GM10248 (cell line): ENCODE measurements around the gene PDE10A.

Source experiments
- CTCF ChIA-PET: fragments of 300-600 bp; sonication (Branson Sonifier 250); formaldehyde crosslinking; extraction: SDS; loops from one replicate; lab custom pipeline; 2021; ENCODE audit warnings: antibody characterized with exemption; lab: Yijun Ruan, JAX
- POLR2A ChIA-PET: fragments of 350-650 bp; sonication (Branson Sonifier 250); formaldehyde crosslinking; extraction: SDS; loops from one replicate; lab custom pipeline; 2020; ENCODE audit warnings: antibody characterized with exemption; lab: Yijun Ruan, JAX
- DNase-seq: peaks from one replicate; pipeline ENCODE4 v3.0.0; 2012; ENCODE audit errors: extremely low spot score
- TF ChIP-seq, protein P1 (sequence below): IDR thresholded peaks from 2 replicates; pipeline ENCODE4 v1.5.1; 2012; ENCODE audit warnings: mild to moderate bottlenecking, low read depth; ENCODE audit errors: extremely low read depth, missing control alignments, control extremely low read depth

Gene PDE10A

DNA sequence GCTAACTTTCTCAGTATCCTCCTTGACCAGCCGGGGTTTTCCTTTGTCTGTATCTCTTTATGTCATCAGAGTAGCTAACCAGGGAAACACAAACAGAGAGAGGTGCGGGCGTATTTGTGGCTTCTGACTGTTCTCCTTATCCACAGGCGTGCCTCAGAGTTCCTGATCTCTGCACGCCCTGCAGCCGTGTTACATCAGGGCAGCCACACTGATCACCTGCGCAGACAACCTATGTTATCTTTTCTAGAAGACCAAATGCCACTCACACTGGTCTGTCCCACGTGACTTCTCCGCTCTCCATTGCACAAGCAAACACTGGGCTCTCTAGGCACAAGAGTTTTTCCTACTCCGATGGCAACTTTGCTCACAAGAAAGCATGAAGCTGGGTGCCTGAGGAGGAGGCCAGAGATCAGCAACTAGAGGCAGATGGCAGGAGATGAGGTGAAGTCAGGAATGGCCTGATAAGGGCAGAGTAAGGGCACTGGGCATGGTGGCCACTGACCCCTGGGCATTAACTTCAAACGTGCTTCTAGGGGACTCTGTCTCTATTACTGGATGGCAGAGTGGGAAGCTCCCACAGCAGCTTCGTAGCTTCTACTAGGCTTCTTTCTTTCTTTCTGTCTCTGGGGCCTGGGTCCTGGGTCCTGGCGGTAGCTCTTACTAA, 4.5 kb downstream of the PDE10A start:
- TF ChIP-seq, protein P1, sequence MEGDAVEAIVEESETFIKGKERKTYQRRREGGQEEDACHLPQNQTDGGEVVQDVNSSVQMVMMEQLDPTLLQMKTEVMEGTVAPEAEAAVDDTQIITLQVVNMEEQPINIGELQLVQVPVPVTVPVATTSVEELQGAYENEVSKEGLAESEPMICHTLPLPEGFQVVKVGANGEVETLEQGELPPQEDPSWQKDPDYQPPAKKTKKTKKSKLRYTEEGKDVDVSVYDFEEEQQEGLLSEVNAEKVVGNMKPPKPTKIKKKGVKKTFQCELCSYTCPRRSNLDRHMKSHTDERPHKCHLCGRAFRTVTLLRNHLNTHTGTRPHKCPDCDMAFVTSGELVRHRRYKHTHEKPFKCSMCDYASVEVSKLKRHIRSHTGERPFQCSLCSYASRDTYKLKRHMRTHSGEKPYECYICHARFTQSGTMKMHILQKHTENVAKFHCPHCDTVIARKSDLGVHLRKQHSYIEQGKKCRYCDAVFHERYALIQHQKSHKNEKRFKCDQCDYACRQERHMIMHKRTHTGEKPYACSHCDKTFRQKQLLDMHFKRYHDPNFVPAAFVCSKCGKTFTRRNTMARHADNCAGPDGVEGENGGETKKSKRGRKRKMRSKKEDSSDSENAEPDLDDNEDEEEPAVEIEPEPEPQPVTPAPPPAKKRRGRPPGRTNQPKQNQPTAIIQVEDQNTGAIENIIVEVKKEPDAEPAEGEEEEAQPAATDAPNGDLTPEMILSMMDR = no peak
- CTCF ChIA-PET = interaction anchor here (0.7 to 1.2 kb wide), 4 partner anchors 9 to 218 kb away, joined by 3 to 4 read pairs (median 3); no protein-coding TSS in a partner anchor
- no peak for DNase-seq
- POLR2A ChIA-PET = no interaction called here

DNA sequence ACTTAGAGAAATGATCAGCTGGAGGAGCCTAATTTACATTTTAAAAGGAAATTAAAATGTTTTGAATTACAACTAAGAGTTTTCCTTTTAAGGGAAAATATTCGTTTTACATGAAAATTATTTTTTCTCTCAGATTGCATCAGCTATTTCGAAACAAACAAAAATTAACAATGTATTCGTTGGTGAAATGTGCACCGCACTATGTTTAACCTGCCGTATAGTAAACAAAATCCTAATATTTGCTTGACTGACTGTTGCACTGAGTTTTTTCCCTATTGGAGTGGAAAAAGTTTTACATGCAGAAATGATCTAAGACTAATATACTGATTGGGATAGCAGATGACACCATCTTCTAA, 5.7 kb downstream of the PDE10A start:
- CTCF ChIA-PET = interaction anchor here (0.9 to 1.0 kb wide), 2 partner anchors 21 to 217 kb away, joined by 3 to 4 read pairs; no protein-coding TSS in a partner anchor
- POLR2A ChIA-PET = no interaction called here

DNA sequence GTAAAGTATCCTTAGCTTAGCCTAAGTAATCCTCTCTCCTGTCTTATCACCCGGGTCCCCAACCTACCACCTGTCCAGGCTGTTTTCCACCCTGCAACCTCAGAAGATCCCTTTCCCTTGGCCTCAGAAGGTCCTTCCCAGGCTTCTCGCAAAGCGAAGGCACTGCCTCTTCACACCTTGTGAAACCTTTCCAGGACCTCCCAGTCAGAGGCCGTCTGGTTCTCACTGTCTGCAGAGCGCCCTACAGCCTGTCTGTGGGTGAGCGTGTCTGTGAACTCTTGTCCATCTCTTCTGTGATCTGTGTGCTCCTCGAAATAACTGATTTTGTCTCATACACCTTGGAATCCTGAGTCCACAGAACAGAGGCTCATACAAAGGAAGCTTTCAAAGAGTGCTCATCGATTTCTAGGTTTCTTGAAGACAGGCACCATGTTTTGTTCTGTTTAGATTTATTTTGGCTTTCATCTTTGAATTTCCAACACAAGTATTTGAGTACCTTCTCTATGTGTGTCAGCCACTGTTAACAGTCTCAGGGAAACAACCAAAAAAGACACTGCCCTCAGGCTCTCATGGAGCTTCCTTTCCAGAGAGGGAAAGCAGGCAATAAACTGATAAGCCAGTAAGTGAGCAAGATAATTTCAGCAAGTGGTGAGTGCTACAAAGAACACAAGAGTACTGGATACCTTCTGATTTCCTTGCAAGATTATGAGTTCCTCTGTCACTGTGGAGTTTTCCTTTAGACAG, 6.3 kb downstream of the PDE10A start:
- TF ChIP-seq, protein P1 = no peak
- no peak for DNase-seq
- CTCF ChIA-PET = interaction anchor here (0.8 to 1.2 kb wide), 2 partner anchors 14 to 18 kb away, joined by 3 read pairs; no protein-coding TSS in a partner anchor
- POLR2A ChIA-PET = no interaction called here

More for the DNA sequence above, 5.7 kb downstream of the PDE10A start:
- no peak for DNase-seq
- TF ChIP-seq, protein P1 = no peak

DNA sequence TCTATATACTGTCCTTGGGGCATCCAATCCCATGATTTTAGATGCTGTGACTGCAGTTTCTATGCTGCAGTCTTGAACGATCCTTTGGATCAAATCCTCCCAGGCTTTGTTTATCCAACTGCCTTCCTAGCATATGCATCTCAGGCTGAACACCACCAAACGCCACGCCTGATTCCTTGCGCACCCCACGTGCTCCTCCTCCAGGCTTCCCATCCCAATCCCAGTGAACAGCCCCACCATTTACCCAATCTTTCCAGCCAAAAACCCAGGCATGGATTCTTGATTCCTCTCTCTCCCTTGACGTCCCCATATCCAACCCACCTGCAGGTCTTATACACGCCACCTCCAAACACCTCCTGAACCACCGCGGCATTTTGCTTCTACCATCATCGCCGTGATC, 7.8 kb downstream of the PDE10A start:
- no peak for DNase-seq
- TF ChIP-seq, protein P1 = no peak
- CTCF ChIA-PET = interaction anchor here (1.3 kb wide), 1 partner anchor 75 kb away, joined by 3 read pairs; no protein-coding TSS in a partner anchor
- POLR2A ChIA-PET = no interaction called here

DNA sequence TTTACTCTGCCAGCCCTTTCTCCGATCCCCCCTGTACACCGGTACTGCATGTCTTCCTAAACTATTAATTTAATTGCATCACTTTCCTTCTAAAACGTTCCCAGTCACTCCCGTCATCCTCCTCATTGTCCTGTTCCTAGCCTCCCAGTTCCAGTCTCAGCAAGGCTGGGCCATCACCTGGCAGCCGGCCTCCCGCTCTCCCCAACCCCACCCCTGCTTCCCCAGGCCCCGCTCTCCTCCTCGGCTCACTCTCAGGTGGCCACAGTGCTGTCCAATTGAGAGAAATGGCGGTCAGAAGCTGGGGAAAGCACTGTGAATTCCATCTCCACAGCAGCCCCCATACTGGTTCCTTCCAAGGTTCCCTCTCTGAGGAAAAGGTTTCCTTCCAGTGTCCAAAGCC, 8.9 kb downstream of the PDE10A start:
- POLR2A ChIA-PET = no interaction called here
- DNase-seq = no peak
- TF ChIP-seq, protein P1 = no peak
- CTCF ChIA-PET = interaction anchor here (1.3 kb wide), 1 partner anchor 76 kb away, joined by 3 read pairs; no protein-coding TSS in a partner anchor

DNA sequence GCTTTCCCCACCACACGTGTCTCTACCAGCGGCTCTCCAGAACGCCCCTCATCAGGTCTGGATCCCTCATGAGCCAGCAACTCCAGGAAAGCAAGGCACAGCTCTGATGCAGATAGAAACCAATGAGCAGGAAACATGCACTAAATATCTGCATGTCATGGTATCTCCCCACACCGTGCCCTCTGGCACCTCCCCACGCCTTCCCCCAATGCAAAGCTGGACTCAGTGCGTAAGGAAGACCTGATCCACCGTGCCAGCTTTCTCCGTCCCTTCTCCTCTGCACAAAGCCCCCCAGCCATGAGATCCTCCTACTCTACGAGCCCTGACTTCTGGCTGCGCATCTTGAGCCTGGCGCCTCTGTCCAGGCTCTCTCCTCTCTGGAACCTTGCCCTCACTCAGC, 9.4 kb downstream of the PDE10A start:
- CTCF ChIA-PET = interaction anchor here (1.3 kb wide), 1 partner anchor 76 kb away, joined by 3 read pairs; no protein-coding TSS in a partner anchor
- POLR2A ChIA-PET = no interaction called here
- TF ChIP-seq, protein P1 = no peak
- no peak for DNase-seq
